M059J (cell line): Measurements from ENCODE around the gene NIFK. TPM values are rescaled to one million over a fixed set of nuclear protein-coding genes. Genes with fewer than 3 reads are reported as not detected.
"Not testable (repeated sequence)": the region's sequence is repeated elsewhere in the genome, so short reads cannot be mapped to it uniquely, and the experiment has no call there.

ENCODE experiments used
- DNase-seq: peaks from one replicate; pipeline ENCODE4 v3.0.0-alpha.2; 2012; ENCODE audit warnings: low read depth
- total RNA-seq: library from RNA; depleted of rRNA; stranded (reverse); fragments of >200 nt; shearing (Covaris generic); gene quantifications from 2 replicates; pipeline ENCODE4 v1.2.3, GENCODE V29; 2014

The NIFK gene
- total RNA-seq, 1 experiment from 2014 or later: 45.4 TPM

DNA sequence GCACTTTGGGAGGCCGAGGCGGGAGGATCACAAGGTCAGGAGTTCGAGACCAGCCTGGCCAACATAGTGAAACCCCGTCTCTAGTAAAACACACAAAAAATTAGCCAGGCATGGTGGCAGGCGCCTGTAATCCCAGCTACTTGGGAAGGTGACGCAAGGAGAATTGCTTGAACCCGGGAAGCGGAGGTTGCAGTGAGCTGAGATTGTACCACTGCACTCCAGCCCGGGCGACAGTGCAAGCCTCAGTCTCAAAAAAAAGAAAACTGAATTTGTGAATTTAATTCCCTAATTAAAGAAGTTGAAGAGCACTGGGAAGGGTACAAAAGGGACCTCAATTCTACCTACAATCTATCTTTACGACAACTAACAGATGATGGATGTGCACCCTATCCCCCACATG, 2.1 kb downstream of the NIFK start:
- not testable (repeated sequence) for DNase-seq

- DNase-seq: no peak
Measured at GRCh38 chr2:121731366-121731765, 5.3 kb downstream of the NIFK start.

DNA sequence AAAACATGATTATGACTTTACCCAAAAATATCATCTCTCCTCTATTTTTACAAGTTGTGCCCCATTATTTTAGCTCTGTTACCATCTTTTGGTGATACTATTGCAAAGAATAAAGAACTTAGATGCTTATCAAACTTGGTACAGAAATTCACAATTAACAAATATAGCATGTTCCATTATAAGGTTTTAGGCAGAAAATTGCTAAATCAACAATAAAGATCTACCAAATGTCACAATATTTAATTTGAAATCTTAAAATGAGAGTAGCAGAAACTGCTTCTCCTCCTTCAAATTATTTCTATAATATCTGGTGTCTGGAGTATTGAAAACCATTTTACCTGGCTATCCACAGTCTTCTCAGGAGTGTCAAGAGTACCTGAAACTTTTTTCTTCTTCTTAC, 8.7 kb downstream of the NIFK start:
- DNase-seq: no peak

- DNase-seq: no peak
Measured at GRCh38 chr2:121727332-121727731, 9.3 kb downstream of the NIFK start.

GRCh38 chr2:121723316-121723715, 13.4 kb downstream of the NIFK start:
- no peak for DNase-seq

DNA sequence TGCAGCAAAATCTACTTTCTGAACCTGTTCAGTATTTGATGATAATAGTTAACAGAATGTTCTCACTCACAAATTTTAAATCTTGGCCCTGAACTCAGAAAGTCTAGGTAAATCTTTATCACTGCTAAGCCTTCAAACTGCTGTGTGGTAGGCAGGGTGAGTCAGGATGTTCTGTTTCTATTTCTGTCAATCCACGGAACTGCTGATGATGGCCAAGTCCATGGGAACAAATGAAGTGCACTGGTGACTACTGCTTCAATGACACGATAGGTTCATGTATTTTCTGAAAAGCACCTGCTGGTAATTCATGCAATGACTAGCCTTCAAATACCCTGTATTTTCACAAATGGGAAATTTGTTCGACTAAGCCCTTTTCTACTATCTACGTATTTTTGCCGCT, 14.2 kb downstream of the NIFK start:
- DNase-seq: peak; percentile 76

DNA sequence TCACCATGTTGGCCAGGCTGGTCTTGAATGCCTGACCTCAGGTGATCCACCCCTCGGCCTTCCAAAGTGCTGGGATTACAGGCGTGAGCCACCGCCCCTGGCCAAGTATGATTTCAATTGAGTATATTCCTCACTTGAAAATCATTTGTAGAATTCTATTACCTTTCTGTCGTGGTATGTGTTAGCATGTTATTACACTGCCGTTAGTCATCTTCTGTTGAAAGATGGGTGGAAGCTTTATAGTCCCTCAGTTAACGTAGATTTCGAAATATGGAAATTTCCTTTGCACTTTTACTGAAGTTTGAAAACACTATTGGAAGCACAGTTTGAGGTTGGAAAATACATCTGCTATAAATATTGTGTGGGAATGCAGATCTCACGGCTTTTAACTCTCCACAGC, 14.7 kb downstream of the NIFK start:
- peak; percentile 56 for DNase-seq

DNA sequence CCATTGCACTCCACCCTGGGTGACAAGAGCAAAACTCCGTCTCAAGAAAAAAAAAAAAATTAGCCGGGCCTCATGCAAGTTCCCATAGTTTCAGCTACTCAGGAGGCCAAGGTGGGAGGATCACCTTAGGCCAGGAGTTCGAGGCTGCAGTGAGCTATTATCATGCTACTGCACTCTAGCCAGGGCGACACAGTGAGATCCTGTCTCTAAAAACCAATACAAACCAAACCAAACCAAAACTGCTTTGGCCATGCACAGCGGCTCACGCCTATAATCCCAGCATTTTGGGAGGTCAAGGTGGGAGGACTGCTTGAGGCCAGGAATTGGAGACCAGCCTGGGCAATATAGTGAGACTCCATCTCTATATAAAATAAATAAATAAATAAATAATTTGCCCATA, 19.1 kb downstream of the NIFK start:
- no peak for DNase-seq

DNA sequence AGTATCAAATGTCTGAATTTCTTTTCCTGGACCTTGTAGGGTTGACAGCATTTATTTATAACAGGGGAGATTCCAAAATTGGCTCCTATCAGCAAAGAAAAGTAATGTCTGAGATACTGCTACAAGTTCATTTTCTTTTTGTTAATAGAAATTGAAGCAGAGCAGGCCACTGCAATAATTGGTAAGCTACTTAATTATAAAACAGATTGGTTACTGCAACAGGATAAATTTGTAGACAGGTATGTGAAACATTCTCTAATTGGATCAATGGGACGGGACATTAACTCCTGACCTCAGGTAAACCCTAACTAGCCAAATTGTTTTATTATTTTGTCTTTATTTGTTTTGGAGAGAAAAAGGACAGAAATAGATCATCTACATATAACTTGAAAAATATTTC, 20.5 kb downstream of the NIFK start:
- no peak for DNase-seq

- DNase-seq: not testable (repeated sequence)
Measured at GRCh38 chr2:121711481-121711880, 25.2 kb downstream of the NIFK start.

GRCh38 chr2:121710470-121711170, 26.1 kb downstream of the NIFK start:
- no peak for DNase-seq

- DNase-seq: no peak
Measured at GRCh38 chr2:121709776-121710469, 26.8 kb downstream of the NIFK start.

GRCh38 chr2:121707920-121708361, 28.7 kb downstream of the NIFK start:
- peak; percentile 34 for DNase-seq

DNA sequence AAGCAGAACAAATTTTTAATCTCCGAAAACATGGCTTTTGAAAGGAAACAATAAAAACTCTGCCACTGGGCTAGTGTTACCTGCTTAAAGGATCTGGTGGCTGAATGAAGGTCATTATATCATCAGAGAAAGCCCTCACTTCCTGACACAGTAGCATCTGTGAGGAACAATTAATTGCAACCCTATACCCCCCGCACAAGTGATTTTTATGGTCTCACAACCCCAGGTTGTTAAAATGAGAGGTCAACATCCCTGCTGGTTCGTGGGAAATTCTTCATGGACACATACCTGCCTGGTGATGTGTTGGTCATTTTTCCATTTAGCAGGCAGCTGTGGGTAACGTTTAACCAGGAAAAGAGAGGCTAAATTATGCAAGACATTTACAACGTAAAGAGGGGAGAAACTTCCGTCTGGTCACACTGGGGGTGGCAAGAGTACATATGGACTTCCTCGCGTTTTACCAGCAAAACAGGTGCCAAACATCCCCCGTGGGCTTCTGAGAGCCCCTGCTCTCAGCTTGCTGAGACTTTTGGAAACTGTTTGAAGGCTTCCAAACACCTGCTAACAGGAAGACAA, 29.2 kb downstream of the NIFK start:
- DNase-seq: peak; percentile 30

DNA sequence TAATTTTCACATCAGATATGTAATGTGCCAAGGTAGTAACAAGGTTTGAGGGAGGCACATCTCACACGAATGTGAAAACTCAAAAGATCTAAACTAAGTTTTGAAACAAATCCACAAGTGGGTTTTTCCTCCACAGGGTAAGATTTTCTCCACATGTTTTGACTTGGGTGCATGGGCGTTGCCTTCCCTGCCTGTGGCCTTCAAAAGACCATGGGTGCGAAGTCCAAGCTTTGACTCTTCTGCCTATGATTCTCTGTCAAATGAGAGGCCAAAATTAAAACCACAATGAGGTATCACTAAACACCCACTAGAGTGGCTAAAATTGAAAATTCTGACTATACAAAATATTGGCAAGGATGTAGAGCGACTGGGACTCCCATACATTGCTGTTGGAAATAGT, 30.7 kb downstream of the NIFK start:
- no peak for DNase-seq

- no peak for DNase-seq
Measured at GRCh38 chr2:121705390-121705789, 31.3 kb downstream of the NIFK start.

GRCh38 chr2:121701761-121702160, 34.9 kb downstream of the NIFK start:
- peak; percentile 74 for DNase-seq

DNA sequence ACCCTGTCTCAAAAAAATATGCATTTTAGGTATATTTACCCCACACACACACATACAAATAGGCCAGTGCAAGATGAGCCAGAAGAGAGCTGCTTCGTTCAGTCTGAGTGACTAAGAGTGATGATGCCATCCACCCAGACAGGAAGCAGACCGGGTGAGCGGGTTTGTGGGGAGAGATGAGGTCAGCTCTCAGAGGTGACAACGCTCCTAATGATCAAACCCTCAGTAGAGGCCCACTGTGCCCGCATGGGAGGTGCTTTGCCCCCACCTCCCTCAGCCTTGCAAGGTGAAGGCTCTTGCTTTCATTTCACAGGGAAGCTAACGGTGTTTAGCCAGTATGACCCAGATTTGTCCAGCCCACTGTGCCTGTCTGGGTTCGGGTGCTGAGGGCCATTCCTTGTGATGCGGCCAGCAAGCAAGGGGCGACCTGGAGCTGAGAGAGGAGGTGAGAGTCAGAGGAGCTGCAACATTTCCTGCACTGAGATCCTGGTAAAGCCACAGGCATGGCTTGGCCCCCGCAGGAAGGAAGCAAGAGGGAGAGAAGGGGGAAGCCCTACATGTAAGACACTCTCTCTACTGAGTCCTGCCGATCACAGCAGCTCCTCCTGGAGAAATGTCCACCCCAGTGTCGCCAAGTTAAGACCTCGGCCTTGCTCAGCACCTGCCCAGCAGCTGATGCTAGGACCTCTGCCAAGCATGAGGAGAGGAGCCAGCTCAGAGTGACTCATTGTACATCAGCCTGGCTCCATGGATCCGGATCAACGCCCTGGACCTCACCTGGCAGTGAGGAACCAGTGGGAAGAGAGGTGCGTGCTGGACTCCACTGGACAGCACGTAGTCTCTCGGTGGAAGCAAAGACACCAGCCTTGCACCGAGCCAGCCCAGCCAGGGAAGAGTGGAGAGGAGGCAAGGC, 37.0 kb downstream of the NIFK start:
- peak; percentile 90 for DNase-seq

DNA sequence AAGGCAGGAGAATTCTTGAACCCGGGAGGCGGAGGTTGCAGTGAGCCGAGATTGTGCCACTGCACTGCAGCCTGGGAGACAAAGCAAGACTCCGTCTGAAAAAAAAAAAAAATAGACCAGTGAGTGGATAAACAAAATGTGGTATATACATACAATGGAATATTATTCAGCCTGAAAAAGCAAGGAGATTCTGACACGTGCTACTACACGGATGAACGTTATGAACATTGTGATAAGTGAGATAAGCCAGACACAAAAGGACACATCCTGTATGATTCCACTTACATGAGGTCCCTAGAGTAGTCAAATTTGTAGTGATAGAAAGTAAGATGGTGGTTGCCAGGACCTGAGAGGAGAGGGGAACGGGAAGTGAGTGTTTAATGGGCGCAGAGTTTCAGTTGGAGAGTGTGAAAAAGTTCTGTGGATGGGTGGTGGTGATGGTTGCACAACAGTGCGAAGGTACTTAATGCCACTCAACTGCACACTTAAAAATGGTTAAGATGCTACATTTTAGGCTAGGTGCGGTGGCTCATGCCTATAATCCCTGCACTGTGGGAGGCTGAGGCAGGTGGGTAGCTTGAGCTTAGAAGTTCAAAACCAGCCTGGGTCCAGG, 38.3 kb downstream of the NIFK start:
- DNase-seq: no peak

DNA sequence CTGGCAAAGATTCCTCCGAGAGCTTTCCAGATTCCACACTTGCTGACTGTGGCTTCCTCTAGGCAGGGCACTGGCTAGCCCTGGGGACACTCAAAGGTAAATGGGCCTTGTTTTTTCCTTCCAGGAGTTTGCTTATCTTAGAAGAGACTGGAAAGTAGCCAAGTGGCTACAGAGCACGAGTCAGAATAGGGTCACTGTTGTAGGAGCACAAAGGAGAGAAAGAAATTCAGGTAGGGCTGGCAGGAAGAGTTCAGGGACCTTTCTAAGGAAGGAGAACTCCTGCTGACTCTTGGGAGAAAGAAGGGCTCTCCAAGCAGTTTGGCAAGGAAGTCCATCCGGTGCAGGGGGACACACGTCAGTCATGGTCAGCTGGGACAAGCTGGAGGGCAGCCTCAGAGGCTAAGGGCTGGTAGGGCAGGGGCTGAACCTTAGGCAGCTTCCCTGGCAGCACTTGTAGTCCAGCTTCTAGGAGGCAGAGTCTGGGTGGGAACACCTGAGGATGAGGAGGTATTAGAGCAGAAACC, 39.5 kb downstream of the NIFK start:
- DNase-seq: peak; percentile 73

DNA sequence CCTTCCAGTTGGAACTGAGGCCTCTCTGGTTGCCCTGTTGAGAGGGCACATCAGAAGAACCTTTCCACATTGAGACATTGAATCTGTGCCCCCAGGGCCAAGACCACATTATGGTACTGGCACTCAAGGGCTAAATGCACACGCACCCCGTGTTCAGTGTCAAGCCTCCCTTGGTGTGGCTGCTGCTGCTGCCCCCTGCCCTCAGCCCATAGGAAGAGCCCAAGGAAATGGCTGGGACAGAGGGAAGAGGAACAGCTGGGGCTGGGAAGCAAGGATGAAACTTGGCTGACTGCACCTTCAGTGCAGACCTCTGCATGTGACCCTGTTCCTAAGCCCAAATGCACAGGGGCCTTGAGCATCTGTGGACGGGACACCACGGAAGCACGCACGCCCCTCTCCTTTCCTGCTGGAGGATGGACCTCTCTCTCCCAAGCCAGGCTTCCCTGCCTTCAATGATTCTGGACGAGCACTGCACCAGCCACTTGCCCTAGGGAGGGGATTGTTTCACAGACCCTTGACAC, 40.2 kb downstream of the NIFK start:
- DNase-seq: no peak
